ENCODE results near the gene UBAP1L.
A peak's percentile ranks its signal among the peaks of the same experiment; 100 is the strongest.
"Not testable (repeated sequence)": the region's sequence is repeated elsewhere in the genome, so short reads cannot be mapped to it uniquely, and the experiment has no call there.

Gene UBAP1L

DNA sequence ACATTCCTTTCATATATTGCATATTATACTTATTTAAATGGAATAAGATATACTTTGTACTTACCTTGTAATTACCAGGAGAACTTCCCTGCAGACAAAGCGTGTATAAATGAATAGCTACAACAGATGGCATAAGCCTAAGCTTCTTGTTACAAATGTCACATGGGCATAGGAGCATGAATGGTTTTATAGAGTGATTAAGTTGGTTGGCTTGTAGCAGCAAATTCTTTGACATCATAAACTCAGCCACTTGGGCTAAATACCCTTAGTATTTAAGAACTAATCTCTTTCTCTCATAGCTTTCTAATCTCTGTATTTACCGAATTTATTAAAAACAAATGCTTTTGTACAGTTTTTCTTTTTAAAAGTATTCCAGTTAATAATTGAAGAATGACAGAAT lies at the start of gene UBAP1L:
TSS of gene UBAP1L (minus strand) at position 115 of the 400 bp plus-strand sequence. CDS start 8,985 bp downstream, outside the sequence.
- no peak for DNase-seq

DNA sequence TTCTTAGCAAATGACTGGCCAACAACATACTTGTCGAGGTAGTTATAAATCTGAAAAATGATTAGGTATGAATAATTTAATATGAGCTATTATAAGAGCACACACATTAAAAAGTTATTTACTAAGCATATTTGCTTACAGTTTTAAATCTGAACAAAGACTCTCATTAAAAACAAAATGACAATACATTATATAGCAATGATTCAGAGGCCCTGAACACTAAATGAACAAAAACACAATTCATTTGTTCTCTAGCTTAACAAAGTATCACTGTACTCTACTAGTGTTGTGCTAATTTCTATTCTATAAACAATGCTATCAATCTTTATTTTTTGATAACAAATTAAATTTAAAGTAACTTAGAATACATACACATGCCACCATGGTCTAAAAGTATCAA lies 49.1 kb upstream of the UBAP1L start:
- no peak for DNase-seq

DNA sequence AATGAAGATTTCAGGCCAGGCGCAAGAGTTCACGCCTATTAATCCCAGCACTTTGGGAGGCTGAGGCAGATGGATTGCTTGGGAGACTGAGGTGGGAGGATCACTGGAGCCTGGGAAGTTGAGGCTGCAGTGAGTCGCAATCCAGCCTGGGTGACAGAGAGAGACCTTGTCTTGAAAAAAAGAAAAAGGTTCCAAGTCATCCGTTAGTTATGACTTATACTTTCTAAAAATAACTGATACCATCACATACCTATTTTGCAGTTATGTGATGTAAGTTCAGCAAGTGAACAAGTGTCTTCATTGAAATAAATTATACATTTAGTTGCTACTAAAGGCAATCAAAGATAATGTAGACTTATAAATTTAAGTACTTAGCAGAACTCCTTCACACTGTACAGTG lies 48.0 kb upstream of the UBAP1L start:
- DNase-seq, result no peak

DNA sequence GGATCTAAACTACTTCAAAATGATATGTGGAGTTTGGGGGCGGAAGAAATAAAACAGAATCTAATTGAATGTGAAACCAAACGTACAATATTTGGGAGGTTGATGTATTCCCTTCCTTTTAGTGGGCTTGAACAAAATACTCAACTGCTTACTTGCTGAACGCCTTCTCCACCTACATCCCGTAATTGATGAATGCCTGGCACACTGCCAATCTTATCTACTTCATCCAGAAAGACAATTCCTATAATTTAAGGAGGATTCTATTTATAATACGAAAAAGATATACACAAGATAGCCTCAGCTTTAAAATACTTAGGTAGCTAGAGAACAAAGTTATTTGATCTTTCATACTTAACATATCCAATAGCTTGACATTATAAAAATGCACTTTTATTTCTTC lies 41.7 kb upstream of the UBAP1L start:
- no peak for DNase-seq

DNA sequence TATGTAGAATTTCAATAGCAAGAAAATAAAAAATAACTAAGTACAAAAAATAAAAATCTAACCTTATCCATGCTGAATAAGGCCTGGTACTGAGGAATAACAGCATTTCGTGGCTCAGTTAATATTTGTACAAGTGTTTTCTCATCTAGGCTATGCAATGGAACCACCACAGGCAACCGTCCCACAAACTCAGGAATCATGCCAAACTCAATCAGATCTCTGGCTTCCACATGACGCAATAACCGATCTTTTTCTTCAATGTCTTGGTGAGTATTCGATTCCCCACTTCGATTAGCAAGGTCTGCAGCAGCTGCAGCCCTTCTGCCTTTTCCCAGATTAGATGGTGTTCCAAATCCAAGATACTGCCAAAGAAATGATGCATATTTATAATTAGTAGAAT lies 39.7 kb upstream of the UBAP1L start:
- DNase-seq, result no peak

DNA sequence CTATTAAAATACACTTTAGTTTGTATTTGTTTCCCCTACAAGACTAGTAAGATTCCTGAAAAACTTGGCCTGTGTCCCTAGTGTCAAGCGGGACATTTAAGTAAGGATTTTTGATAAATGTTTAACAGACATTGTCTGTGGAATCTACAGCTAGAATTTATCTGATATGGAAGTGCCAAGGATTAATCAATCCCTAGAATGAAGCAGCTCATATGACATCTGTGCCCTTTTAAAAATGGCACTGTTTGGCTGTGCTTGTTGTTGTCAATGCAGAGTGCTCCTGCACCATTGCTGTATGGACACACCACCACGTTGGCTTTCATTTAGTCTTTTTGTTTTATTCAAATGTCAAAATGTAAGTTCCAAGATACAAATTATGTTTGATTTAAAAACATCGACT lies 32.9 kb upstream of the UBAP1L start:
- no peak for DNase-seq

DNA sequence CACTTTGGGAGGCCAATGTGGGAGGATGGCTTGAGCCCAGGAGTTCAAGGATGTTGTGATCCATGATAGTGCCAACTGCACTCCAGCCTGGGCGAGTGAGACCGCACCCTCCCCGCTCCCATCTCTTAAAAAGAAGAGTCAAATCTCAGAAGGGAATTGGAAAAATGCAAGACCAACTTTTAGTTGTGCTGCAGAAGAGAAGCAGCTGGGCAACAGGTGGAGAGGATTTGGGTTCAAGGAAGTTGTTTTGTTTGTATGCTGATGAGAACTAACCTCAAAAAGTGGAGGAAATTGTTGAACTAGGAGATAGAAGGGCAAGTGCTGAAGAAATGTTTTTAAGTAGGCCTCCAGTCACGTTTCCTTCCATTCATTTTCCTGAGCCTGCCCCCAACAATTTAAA lies 31.4 kb upstream of the UBAP1L start:
- no peak for DNase-seq

DNA sequence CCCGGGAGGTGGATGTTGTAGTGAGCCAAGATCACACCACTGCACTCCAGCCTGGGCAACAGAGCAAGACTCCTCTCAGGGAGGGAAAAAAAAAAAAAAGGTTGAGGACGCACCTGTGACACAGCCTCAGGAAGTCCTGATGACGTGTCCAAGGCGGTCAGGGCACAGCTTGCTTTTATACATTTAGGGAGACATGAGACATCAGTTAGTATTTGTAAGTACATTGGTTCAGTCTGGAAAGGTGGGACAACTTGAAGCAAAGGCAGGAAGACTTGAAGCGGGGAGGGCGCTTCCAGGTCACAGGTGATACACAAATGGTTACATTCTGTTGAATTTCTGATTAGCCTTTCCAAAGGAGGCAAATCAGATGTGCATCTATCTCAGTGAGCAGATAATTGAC lies 23.6 kb upstream of the UBAP1L start:
- not testable (repeated sequence) for DNase-seq

DNA sequence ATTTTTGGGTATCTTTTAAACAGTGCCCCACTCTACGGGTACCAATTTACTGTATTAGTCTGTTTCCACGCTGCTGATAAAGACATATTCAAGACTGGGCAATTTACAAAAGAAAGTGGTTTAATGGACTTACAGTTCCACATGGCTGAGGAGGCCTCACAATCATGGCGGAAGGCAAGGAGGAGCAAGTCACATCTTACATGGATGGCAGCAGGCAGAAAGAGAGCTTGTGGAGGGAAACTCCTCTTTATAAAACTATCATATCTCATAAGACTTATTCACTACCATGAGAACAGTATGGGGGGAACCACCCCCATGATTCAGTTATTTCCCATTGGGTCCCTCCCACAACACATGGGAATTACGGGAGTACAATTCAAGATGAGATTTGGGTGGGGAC lies 22.9 kb upstream of the UBAP1L start:
- DNase-seq, result not testable (repeated sequence)

DNA sequence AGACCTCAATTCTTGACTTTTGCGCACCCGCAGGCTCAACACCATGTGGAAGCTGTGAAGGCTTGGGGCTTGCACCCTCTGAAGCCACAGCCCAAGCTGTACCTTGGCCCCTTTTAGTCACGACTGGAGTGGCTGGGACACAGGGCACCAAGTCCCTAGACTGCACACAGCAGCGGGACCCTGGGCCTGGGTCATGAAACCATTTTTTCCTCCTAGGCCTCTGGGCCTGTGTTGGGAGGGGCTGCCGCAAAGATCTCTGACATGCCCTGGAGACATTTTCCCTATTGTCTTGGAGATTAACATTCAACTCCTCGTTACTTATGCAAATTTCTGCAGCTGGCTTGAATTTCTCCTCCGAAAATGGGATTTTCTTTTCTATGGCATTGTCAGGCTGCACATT lies 22.1 kb upstream of the UBAP1L start:
- DNase-seq, result not testable (repeated sequence)

DNA sequence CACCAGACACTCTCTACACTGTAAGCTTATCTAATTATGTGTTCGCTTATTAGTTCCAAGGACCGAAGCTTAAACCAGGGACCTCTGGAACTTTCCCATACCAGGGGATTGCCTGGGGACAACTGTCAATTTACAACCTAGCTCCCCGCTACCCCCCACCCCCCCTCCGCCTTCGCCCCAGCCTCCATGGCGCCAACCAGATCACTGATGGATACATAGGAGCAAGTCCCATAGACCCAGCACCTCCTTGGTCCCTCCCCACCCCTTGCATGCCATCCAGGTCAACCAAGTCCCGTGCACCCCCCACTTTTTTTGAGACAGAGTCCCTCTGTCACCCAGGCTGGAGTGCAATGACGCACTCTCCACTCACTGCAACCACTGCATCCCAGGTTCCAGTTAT lies 19.5 kb upstream of the UBAP1L start:
- DNase-seq, result no peak

DNA sequence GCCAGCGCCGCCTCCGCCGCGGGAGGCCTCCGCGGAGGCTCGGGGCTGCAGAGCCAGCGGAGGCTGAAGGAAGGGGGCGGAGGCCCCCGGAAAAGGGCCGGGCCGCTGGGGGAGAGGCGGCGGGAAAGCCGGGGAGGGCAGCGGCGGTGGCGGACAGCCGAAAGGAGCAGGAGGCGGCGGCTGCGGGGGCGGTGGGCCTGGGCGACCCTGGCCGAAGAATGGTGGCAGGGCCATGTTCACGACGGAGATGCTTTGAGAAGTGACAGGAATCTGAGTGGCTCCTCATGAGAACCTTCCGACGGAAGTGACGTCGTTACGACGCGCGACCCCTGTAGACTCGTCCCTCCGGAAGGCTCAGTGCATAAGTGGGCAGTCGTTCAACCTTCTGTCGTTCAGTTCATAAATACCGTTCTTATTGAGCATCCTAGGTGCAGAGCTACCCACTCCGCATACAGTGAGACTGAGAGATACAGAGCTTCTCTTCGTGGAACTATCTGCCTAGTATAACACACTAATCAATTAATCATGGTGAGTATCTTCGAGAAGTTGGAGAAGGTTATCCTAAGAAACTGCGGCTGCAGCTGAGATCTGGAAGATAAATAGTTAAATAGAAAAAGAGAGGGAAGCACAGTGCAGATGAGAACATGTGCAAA lies 18.7 kb upstream of the UBAP1L start, which contains the start of gene PDCD7:
TSS of gene PDCD7 (minus strand) at position 261 of the 653 bp plus-strand sequence. CDS start at position 234, 27 bp downstream.
- DNase-seq, result peak; percentile 86

DNA sequence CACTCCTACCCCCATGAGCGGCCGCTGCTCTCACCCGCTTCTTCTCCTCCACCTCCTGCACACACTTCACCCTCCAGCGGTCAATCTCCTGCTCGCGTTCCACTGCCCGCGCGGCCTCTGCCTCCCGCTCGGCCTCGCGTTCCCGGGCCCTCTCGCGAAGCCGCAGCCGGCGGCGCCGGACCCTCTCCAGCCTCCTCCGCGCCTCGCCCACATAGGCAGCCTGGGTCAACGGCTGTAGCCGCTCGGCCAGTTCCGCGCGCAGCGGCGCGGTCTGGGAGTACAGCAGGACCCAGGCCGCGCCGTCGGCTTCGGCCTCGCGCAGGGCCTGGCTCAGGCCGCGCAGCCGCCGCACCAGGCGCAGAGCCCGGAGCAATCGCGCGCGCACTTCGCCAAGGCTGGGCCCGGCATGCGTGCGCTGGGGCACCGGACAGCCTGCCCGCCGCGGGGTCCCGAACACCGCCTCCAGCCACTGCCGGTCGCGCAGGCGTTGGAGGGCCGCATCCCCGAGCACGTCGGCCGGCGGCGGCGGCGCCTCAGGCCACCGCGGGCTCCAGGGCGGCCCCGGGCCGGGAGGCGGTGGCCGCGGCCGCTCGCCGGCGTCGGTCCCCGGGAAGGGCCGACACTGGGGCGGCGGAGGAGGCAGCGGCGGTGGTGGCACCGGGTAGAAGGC lies 18.0 kb upstream of the UBAP1L start:
- DNase-seq, result peak; percentile 40

DNA sequence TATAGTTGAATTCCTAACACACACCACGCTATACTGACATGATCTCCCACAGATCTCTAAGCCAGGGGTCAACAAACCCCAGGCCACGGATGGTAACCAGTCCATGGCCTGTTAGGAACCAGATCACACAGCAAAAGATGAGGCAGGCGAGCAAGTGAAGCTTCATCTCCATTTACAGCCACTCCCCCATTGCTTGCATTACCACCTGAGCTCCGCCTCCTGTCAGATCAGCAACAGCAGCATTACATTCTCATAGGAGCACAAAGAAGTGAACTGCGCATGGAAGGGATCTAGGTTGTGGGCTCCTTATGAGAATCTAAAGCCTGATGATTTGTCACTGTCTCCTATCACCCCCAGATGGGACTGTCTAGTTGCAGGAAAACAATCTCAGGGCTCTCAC lies 15.9 kb upstream of the UBAP1L start:
- no peak for DNase-seq

DNA sequence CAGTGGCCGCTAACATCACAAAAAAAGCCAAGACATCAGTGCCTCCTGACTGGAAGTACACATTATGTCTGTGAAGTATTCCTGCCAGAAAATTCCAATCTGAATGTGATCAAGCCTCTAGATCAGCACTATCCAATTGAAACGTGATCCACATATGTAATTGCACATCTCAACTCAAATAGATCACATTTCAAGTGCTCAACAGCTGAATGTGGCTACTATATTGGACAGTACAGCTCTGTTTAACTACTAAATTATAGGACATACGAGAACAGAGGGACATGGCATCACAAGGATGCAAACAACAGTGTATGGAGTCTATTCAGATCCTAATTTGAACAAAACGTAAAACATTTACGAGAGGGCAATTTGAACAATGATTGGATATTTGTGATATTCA lies 542 bp upstream of the UBAP1L start:
- no peak for DNase-seq

DNA sequence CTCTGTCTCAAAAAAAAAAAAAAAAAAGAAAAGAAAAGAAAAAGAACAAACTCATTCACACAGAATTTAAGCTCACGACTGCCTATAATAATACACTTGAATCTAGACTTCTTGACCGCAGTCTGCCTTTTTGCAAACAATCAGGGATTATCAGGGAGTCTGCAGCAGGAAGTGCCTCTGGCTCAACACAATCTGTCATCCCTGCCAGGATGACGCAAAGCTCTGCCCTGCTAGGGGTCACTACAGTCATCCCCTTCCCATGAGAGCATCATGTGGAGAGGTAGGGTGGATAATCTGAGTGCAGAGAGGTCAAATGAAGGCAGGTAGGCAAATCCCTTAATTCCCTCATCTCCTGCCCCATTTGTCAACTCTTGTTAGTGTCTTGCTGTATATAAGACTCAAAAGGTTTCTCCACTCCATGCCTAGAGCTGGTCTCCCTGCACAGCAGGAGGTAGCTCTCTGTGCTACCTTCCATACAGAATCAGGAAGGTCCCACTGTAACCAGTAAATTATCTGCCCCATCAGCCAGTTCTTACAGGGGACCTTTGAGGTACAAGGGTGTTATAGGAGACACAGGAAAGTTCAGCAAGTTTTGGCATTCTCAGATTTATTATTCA lies 4.2 kb downstream of the UBAP1L start:
- no peak for DNase-seq

DNA sequence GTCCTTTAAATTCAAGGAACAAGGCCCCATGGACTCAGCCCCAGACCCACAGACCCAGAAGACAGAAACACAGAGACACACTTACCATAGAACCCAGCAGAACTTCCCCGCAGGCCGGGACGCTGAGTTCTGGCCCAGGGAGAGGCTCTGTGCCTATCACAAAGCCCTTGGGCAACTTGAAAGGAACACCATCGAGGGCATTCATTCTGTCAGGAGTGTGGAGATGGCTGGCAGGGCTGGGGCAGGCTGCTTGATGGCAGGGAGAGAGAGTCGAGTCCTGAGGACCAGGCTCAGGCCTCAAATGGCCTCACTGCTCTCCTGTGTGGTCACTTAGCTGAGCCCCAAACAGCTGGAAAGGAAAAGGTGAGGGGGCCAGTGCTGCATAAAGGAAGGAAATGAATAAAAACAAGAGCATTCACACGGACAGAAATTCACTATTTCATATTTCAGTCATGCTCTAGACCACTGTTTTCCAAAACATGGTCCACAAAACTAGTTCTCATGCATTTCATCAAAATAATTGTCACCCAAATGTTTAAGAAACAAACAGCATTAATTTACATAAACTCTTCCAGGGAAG lies 8.9 kb downstream of the UBAP1L start:
- DNase-seq, result no peak

DNA sequence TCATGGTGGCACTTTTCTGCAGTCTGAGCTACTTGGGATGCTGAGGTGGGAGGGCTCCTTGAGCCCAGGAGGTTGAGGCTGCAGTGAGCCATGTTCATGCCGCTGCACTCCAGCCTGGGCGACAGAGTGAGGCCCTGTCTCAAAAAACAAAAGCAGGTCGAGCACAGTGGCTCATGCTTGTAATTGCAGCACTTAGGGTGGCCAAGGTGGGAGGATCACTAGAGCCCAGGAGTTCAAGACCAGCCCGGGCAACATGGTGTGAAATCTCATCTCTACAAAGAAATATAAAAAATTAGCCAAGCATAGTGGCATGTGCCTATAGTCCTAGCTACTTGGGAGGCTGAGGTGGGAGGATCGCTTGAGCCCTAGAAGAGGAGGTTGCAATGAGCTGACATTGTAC lies 10.0 kb downstream of the UBAP1L start:
- no peak for DNase-seq

DNA sequence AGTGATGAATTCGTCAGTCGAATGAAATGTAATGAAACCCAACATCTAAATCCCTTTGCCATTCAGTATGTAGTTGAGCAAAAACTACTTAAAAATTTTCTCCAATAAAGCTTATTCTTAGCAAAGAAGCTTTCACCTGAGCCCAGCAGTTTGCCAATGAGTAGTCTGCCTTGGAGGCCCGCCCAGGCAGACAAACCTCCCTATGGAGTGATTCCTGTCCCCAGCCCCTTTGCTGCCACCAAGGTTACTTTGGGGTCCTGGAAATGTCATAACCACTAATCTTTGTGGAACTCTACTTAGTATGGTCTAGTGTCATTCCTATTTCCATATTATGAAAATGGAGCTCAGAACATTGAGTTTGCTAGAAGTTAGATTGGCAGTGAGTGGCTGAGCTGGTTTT lies 12.1 kb downstream of the UBAP1L start:
- DNase-seq, result no peak

DNA sequence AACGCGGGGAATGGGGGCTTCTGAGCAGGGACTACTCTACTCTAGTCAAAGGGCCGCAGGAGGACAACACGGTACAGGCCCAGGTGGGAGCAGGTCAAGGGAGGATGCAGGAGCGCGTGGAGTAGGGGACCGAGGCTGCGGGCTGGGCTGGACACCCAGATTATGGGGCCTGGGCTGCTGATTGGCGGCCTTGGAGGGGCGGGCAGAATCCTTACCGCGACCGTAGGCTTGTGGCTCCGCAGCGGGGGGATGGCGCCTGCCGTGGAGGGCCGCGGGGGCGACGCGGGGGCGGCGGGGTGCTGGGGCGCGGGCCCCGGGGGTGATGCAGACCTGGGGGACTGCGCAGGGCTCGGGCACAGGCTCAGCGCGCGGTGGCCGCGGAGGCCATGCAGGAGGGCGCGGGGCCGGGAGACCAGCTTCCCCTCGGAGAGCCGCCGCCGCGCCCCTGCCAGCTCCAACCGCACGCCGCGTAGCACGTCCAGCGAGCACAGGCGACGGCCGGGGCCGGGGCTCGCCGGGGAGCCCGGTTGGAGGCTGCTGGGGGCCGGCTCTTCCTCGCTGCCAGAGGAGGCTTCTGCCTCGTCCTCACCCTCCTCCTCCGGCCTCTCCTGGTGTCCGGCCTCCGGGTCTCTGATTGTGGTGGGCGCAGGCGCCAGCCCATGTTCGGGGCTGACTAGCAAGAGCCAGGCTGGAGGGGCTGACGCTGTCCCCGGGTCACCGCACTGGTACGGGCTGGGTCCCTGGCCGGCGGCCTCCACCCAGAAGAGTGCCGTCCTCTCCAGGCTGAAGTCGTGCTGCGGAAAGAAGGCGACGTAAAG lies 12.9 kb downstream of the UBAP1L start:
- DNase-seq, result no peak

DNA sequence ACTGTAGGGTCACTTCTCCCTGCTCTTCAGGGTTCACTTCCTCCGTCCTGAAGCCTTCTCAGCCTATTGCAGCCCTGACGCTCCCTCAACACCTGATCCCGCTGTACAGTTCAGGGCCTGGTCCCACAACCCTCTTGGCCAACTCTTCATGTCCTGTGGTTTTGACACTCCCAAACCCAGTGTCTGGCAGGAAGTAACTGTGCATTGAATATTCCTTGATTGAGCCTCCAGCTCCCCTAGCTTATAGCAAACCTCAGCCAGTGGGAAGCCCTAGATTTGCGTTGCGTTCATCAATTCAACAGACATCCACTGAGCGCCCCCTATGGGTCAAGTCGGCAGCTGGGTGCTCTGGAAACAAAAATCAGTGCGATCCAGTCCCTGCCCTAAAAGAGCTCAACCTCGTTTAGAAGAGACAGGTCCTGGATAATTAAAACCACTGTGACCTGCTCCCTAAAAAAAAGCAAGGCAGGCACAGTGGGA lies 13.5 kb downstream of the UBAP1L start:
- peak; percentile 83 for DNase-seq

DNA sequence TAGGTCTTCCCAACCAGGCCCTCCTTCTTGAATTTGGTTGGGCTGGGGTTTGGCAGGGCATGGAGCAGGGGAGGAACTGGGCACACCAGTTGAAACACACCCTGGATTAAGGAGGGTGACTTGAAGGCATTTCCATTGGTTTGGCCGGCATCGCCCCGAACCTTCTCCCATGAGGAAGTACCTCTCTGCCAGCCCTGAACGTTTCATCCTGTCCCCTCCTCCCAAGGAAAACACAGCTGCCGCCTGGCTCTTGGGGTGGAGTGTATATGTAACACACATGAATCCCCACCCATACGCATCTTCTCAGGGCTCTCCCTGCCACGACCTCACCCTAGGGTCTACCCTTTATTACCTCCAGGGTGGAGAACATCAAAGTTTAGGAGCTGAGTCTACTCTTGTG lies 14.6 kb downstream of the UBAP1L start:
- no peak for DNase-seq

DNA sequence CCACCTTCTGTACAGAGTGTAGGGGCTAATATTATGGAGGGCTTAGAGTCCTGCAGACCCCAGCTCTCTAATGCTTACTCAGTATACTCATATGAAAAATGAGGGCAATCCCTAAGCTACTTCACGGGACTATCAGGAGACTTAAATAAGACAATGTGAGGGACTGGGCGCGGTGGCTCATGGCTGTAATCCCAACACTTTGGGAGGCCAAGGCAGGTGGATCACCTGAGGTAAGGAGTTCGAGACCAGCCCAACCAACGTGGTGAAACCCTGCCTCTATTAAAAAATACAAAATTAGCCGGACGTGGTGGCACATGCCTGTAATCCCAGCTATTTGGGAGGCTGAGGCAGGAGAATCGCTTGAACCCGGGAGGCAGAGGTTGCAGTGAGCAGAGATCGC lies 15.2 kb downstream of the UBAP1L start:
- DNase-seq, result not testable (repeated sequence)

Measured in stimulated activated CD8-positive, alpha-beta memory T cell treated with anti-CD3 and anti-CD28 coated beads, Interleukin-4, amount 100 ng/mL, for 48 hours (primary cell).